Inferior parietal cortex (tissue), 1 donor: ENCODE data around the gene LRRC8C.
"Not testable (repeated sequence)": the region's sequence is repeated elsewhere in the genome, so short reads cannot be mapped to it uniquely, and the experiment has no call there.

ENCODE experiments used
- DNase-seq: peaks from one replicate; pipeline ENCODE4 v3.0.0-alpha.2; 2016; ENCODE audit errors: extremely low spot score

LRRC8C gene

DNA sequence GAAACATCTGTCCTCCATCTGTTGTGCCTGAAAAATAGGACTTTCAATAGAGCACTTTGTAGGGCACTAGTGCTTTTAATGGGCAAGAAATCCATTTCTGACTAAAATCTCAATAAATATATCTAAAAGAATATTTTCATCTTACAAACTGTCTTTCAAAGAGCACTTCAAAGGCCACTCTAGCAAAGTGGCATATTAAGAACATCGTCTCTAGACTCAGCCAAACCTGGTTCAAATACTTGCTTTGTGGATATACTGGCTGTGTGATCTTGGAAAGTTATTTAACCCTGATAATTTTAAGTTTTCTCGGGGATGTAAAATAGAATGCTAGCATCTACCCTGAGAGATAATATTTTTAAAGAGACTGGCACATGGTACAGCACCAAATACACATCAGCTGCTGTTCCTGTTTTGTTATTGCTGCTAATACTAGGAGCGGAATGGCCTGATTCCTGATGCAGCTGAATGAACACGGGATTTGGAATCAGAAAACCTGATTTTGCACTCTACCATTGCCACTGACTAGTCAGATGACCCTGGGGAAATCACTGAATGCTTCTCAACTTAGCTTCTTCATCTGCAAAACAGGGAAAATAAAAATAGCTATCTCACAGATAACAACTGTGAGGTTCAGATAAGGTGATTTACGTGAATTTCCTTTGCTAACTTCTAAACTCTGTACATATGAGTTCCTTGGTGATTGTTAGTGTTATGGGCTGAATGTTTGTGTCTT, 25.2 kb upstream of the LRRC8C start:
- no peak for DNase-seq

- no peak for DNase-seq
Measured at GRCh38 chr1:89608319-89608983, 24.5 kb upstream of the LRRC8C start.

DNA sequence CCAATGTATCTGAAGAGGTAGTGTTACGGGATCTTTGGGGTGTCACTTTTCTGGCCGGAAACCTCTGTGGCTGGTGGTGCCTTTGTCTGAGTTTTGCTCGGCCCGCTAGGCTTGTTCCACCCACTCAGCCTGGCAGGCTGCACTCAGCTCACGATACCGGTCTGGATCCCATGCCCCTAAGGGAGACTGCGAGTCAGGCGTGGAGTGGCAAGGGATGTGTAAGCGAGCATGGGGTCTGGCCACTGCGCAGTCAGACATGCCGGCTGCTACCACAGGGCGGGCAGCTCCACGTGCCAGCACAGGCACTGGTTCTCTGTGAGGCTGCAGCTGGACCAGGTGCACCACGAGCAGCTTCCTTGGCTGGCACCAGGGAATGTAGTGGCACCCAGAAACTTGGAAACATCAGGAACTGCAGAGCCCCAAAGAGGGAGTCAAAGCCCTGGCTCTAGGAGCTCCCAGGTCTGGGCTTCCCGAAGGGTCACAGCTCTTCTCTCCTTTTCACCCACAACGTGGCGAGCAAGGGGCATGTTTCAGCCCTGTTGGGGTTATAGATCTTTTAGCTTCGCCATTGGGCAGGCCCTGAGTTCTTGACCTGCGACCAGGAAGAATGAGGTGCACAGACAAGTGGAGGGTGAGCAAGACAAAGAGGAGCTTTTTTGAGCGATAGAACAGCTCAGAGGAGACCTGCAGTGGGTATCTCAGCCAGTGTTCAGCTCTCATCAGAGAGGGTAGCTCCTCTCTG, 23.8 kb upstream of the LRRC8C start:
- DNase-seq = no peak

GRCh38 chr1:89609781-89610456, 23.0 kb upstream of the LRRC8C start:
- no peak for DNase-seq

DNA sequence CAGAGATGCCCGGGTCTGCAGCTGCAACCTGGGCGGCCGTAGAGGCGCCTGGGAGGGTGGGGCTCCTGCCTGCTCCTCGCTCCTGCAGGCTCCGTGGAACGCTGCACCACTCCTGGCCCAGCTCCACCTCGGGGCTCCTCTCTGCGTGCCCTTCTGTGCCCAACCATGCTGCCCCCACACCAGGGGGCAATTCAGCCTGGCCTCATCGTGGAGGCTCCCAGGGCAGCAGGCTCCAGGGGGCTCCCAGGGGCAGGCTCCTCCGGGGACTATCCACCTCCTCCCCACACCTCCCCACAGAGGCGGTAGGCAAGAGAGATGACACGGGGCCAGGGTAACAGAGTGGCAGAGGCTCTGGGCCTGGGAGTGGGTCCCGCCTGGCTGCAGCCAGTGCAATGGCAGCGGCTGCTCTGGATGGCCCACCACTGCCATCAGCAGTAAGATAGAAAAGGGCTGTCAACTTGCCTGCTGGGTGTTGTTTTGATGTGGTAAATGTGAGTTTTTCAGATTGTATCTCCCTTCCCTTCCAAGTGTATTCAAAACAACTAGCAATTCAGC, 22.4 kb upstream of the LRRC8C start:
- no peak for DNase-seq

GRCh38 chr1:89611721-89612120, 21.2 kb upstream of the LRRC8C start:
- no peak for DNase-seq

DNA sequence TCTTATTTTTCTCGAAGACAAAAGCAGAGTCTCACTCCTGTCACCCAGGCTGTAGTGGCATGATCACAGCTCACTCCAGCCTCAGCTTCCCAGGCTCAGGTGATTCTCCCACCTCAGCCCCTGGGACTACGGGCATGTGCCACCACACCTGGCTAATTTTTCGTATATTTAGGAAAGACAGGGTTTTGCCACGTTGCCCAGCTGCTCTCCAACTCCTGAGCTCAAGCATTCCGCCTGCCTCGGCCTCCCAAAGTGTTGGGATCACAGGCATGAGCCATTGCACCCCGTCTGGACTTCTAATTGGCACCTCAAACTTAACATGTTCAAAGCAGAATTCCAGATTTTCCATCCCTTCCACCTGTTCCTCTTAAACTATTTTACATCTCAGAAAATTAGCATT, 19.0 kb upstream of the LRRC8C start:
- DNase-seq = no peak

DNA sequence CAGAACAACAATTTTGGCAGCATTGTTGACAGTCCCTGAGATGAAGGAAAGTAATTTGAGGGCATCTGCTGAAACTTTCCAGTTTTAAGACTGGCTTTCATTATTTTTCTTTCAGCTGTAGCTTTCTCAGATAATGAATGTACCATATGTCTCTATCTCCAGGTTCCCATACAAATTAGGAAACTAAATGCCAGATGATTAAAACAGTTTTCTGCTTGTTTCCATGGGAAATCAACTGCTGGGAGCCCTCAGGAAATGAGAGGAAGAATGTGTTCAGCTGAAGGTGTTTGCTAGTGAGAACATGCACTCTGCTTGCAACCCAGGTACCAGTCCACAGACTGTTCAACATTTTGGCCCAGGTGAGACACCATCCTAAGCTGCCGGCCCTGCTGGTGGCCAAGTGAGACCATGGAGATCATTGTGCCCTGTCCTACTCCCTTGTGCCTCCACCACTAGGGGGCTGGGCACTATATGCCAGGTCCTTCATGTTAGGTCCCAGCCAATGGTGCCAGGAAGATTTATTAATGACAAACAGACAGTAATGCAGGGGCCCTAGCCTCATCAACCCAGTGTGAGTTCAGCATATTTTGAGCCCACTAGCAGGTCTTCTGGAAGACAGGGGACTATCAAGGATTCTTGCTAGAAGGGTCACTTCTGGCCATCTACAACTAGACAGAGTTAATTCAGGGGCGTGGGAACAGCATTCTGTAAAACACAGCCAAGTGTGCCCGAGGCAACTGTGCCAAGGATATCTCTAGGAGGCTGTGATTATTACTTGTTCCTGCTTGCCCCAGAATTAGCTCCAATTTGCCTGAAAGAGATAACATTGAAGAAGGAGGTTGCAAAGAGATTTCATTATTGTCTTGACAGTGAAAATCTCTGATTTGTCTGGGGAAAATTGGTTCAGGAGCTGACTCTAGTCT, 17.0 kb upstream of the LRRC8C start:
- DNase-seq = no peak

GRCh38 chr1:89616844-89617627, 15.9 kb upstream of the LRRC8C start:
- peak; percentile 4 for DNase-seq

GRCh38 chr1:89620664-89621063, 12.3 kb upstream of the LRRC8C start:
- DNase-seq = no peak

- DNase-seq = no peak
Measured at GRCh38 chr1:89622895-89623294, 10.0 kb upstream of the LRRC8C start.

DNA sequence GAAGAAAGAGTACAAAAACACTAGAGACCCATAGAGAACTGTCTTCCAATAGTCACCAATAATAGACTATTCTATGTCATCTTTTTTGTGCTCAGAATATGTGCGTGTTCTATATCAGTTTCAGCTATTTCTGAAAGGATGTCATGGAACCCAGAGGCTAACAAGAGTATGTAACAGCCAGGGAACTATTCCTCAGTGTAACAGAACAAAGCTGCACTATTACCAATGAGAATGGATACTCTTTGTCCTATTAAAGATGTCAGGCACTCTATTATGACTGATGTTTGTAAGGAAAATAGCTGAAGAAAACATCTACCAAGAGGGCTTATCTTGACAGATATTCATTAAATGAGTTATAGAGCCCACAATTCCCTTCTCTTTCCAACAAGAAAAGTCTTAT, 8.6 kb upstream of the LRRC8C start:
- DNase-seq = no peak

DNA sequence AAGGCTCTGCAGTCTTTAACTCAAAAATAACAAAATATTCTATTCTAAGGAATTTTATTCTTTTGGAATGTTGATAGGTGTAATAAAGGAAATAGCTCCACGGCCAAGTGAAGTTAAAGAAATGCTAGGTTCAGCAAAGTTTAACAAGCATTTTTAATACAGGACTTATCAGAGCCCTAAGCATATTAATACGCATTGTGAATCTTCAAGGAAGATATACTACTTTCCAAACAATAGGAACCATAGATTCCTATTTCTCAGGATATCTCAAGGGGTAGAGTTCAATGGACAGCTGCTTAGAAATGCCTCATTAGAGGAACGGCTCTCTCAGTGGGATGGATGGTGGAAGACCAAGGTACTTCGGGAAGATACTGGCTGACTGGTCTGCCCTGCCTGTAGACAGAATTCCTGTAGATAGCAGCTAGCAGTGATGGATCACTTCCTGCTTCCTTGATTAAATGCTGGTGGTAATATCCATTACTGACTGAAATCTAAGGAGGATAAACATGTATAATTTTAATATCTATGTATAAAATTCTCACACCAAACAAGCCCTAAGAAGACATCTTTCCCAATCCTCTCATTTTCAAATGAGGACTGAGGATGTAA, 8.1 kb upstream of the LRRC8C start:
- no peak for DNase-seq

DNA sequence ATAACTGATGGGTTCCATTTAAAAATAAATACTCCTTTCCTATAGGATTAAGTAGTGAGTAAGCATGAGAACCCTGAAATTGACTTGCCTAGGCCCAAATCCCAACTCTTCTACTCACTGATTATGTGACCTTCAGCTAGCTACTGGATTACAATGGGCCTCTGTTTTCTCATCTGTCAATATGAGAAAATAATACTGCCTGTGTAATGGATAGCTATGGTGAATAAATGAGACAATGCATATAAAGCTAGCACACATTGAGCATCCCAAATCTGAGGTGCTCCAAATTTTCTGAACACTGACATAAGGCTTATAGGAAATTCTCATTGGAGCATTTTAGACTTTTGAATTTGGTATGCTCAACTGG, 5.3 kb upstream of the LRRC8C start:
- no peak for DNase-seq

DNA sequence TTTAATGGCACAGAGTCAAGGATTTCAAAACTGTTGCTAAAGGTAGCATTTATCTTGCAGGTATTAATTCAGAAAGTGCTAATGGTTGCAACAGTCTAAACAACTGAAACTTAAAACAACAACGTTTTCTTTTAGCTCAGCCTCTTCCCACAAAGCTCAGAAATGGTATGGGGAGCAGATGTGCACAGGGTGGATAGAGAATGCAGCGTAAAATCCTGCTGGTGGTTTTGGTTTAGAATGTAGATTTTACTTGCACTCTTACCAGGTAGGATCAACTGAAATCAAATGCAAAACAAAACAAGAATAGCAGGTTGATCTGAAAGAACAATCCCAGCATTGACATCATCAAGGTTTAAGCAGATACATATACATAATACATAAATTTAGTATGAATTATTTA, 3.8 kb upstream of the LRRC8C start:
- no peak for DNase-seq

GRCh38 chr1:89629600-89629999, 3.3 kb upstream of the LRRC8C start:
- not testable (repeated sequence) for DNase-seq

DNA sequence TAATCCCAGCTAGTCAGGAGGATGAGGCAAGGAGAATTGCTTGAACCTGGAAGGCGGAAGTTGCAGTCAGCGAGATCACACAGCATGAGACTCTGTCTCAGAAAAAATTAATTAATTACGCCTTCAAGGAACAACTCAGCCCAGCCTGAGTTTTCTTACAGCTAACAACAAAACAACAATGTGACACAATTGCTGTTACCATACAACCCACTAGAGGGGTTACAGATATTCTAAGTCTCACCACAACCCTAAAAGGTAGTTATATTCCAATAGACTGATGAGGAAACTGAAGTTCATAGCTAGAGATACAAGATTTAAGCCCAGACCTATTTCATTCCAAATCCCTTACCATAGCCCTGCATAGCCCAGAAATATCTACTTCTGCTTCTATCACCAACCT, 2.9 kb upstream of the LRRC8C start:
- DNase-seq = no peak

- peak; percentile 52 for DNase-seq
Measured at GRCh38 chr1:89631816-89632656, 884 bp upstream of the LRRC8C start.
